Tibial nerve (tissue), 3 donors: ENCODE results near the gene MBNL2.

Source experiments
- POLR2A ChIP-seq, 2 donors: fragments of 450-650 bp; IDR thresholded peaks; one replicate each; pipeline ENCODE4 v1.6.1; 2017; ENCODE audit warnings: antibody characterized with exemption in 2 of 2, mild to moderate bottlenecking in 2 of 2, moderate library complexity in 2 of 2
- TF ChIP-seq, protein P1 (sequence below), 5 experiments: fragments of 200-600 bp in 3 of 5; fragments of 450-650 bp in 2 of 5; sonication (generic) in 3 of 5; IDR thresholded peaks; one replicate each; pipeline ENCODE4 v1.5.1; 2016 to 2019; ENCODE audit warnings: antibody characterized with exemption in 5 of 5, mild to moderate bottlenecking in 3 of 5, moderate library complexity in 2 of 5

DNA sequence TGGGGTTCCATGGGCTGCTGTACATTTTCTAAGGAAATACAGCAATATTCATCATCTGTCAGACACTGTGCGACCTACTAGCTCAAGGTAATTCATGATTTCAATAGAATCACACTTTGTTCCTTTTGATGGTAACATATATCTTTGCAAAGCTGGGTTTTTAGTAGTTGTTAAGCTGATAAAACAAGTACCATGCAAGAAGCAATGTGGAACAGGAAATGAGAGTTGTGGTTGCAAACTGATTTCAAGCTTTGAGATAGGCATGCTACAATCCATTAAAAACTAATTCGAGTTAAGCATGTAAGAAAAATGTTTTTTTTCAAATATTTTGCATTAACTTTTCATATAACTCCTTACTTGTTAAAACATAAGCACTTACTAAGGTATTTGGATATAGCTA lies 6.8 kb upstream of the MBNL2 start:
- TF ChIP-seq, protein P1, sequence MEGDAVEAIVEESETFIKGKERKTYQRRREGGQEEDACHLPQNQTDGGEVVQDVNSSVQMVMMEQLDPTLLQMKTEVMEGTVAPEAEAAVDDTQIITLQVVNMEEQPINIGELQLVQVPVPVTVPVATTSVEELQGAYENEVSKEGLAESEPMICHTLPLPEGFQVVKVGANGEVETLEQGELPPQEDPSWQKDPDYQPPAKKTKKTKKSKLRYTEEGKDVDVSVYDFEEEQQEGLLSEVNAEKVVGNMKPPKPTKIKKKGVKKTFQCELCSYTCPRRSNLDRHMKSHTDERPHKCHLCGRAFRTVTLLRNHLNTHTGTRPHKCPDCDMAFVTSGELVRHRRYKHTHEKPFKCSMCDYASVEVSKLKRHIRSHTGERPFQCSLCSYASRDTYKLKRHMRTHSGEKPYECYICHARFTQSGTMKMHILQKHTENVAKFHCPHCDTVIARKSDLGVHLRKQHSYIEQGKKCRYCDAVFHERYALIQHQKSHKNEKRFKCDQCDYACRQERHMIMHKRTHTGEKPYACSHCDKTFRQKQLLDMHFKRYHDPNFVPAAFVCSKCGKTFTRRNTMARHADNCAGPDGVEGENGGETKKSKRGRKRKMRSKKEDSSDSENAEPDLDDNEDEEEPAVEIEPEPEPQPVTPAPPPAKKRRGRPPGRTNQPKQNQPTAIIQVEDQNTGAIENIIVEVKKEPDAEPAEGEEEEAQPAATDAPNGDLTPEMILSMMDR (IDR thresholded peaks at IDR 0.05) = no peak
- TF ChIP-seq POLR2A (IDR thresholded peaks at IDR 0.05) = no peak
